HEK293 (cell line): ENCODE results near the gene IGF2BP2.
"Not testable (repeated sequence)": the region's sequence is repeated elsewhere in the genome, so short reads cannot be mapped to it uniquely, and the experiment has no call there.

ENCODE experiments used
- CTCF ChIP-seq: fragments of 450-650 bp; formaldehyde crosslinking; IDR thresholded peaks from 2 replicates; pipeline ENCODE4 v1.5.1; 2016; ENCODE audit warnings: missing biosample characterization, missing genetic modification characterization
- REST ChIP-seq: fragments of 450-650 bp; formaldehyde crosslinking; IDR thresholded peaks from 2 replicates; pipeline ENCODE4 v1.5.1; 2016; ENCODE audit warnings: missing biosample characterization, missing genetic modification characterization
- WT1 ChIP-seq: fragments of 450-650 bp; formaldehyde crosslinking; IDR thresholded peaks from 2 replicates; pipeline ENCODE4 v1.5.1; 2016; ENCODE audit warnings: missing biosample characterization, missing genetic modification characterization
- ZNF114 ChIP-seq: fragments of 450-650 bp; formaldehyde crosslinking; IDR thresholded peaks from 2 replicates; pipeline ENCODE4 v1.5.0; 2017; ENCODE audit warnings: missing biosample characterization, missing genetic modification characterization
- ZNF24 ChIP-seq: fragments of 450-650 bp; formaldehyde crosslinking; IDR thresholded peaks from 2 replicates; pipeline ENCODE4 v1.5.1; 2016; ENCODE audit warnings: missing biosample characterization, missing genetic modification characterization
- ZNF274 ChIP-seq, 2 experiments: fragments of 200-500 bp in 1 of 2; fragments of 450-650 bp in 1 of 2; sonication (Bioruptor generic) in 1 of 2; formaldehyde crosslinking in 1 of 2; IDR thresholded peaks; 2 replicates each; pipeline versions ENCODE4 v1.5.1 to v1.6.1; 2014 to 2016; ENCODE audit warnings: borderline replicate concordance in 1 of 2, inconsistent platforms in 1 of 2, low read length in 1 of 2, missing biosample characterization in 1 of 2, missing genetic modification characterization in 1 of 2
- ZNF513 ChIP-seq: fragments of 450-650 bp; IDR thresholded peaks from 2 replicates; pipeline ENCODE4 v1.5.1; 2018; ENCODE audit warnings: missing biosample characterization, missing genetic modification characterization
- ZNF777 ChIP-seq: fragments of 450-650 bp; formaldehyde crosslinking; IDR thresholded peaks from 2 replicates; pipeline ENCODE4 v1.5.1; 2017; ENCODE audit warnings: missing biosample characterization, missing genetic modification characterization, borderline replicate concordance
- ZNF830 ChIP-seq: fragments of 450-650 bp; IDR thresholded peaks from 2 replicates; pipeline ENCODE4 v1.5.0; 2018; ENCODE audit warnings: missing biosample characterization, missing genetic modification characterization, low read depth, mild to moderate bottlenecking, moderate library complexity

- TF ChIP-seq WT1; ZNF513 (tag by site-specific recombination); ZNF114 (tag by site-specific recombination); CTCF (tag by site-specific recombination); ZNF777 (tag by site-specific recombination); ZNF830 (tag by site-specific recombination); ZNF274 (IDR thresholded peaks at IDR 0.05; ENCODE audit: low read length); ZNF274 (tag by site-specific recombination; IDR thresholded peaks at IDR 0.05; ENCODE audit: borderline replicate concordance); ZNF24 (tag by site-specific recombination); REST (tag by site-specific recombination): not testable (repeated sequence)
These were observed 186.2 kb downstream of the IGF2BP2 start for GRCh38 chr3:185638651-185639050.
